ENCODE measurements around the gene SIX3. TPM values are rescaled to one million over a fixed set of nuclear protein-coding genes. Genes with fewer than 3 reads are reported as not detected.

The SIX3 gene
- total and polyA plus RNA-seq, 7 donors = not detected

DNA sequence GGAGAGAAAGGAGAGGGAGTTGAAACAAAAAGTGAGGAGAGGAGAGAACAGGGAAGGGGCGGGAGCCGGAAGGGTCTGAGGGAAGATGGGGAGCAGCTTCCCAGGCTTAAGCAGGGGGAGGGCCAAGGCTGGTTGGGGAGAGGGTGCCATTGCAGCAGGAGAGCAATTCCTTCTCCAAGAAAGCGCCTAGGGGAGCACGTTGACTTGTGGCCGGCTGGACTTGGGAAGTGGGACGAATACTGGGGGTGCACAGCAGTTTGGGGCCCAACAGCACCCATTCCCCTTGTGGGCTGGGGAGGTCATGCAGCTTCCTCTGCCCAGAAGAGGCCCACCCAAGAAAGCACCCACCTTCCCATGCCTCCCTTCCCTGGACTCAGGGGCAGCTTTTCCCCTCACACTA, 9.6 kb downstream of the SIX3 start:
- H3K27ac ChIP-seq = no peak overlapping the region
- WGBS, 2 donors = 73 to 88% methylated on average over 6 of the region's 6 CpGs
- no peak for TF ChIP-seq EP300 (IDR thresholded peaks at IDR 0.05)
- no peak for TF ChIP-seq POLR2A (IDR thresholded peaks at IDR 0.05)
- TF ChIP-seq, protein P1, sequence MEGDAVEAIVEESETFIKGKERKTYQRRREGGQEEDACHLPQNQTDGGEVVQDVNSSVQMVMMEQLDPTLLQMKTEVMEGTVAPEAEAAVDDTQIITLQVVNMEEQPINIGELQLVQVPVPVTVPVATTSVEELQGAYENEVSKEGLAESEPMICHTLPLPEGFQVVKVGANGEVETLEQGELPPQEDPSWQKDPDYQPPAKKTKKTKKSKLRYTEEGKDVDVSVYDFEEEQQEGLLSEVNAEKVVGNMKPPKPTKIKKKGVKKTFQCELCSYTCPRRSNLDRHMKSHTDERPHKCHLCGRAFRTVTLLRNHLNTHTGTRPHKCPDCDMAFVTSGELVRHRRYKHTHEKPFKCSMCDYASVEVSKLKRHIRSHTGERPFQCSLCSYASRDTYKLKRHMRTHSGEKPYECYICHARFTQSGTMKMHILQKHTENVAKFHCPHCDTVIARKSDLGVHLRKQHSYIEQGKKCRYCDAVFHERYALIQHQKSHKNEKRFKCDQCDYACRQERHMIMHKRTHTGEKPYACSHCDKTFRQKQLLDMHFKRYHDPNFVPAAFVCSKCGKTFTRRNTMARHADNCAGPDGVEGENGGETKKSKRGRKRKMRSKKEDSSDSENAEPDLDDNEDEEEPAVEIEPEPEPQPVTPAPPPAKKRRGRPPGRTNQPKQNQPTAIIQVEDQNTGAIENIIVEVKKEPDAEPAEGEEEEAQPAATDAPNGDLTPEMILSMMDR (IDR thresholded peaks at IDR 0.05) = no peak
- TF ChIP-seq POLR2AphosphoS5 (IDR thresholded peaks at IDR 0.05) = no peak
- H3K36me3 ChIP-seq = no peaks in the 10 kb centered on the region
- no peaks in the 10 kb centered on the region for H3K9me3 ChIP-seq
- intact Hi-C loops (cut with DNase I) = loop anchor here (10.0 kb wide), 1 partner anchor 706 kb away; no protein-coding TSS in a partner anchor
- peaks cover 0 to 46% (median 35%) of the 10 kb centered on the region in 4 donors for H3K4me1 ChIP-seq
- DNase-seq = no peak
- no peak overlapping the region for H3K4me3 ChIP-seq
- H3K27me3 ChIP-seq = peaks cover 32 to 95% (median 89%) of the 10 kb centered on the region in 3 donors

DNA sequence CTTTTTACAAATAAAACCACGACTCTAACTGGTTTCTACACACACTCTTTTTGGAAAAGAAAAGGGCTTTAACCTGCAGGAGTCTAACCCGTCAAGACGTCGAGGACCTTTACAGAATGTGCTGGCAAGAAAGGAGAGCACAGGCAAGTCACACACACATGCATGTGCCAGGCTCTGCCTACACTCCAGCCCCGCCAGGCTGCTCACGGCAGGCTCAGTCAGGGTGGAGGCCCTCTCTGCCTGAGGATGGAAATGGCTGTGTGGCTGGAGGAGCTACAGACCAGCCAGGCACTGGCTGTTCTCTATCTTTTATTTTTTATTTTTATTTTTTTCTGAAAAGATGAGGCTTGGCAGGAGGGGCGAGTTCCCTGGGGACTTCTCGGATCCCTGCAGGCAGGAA, 10.2 kb downstream of the SIX3 start:
- Histone ChIP-seq H3K27me3 (peaks cover 32 to 95% (median 83%) of the 10 kb centered on the region in 3 donors), H3K4me3 (peak overlapping the region in 3 of 4 donors; percentile 6 to 38 (median 37))

DNA sequence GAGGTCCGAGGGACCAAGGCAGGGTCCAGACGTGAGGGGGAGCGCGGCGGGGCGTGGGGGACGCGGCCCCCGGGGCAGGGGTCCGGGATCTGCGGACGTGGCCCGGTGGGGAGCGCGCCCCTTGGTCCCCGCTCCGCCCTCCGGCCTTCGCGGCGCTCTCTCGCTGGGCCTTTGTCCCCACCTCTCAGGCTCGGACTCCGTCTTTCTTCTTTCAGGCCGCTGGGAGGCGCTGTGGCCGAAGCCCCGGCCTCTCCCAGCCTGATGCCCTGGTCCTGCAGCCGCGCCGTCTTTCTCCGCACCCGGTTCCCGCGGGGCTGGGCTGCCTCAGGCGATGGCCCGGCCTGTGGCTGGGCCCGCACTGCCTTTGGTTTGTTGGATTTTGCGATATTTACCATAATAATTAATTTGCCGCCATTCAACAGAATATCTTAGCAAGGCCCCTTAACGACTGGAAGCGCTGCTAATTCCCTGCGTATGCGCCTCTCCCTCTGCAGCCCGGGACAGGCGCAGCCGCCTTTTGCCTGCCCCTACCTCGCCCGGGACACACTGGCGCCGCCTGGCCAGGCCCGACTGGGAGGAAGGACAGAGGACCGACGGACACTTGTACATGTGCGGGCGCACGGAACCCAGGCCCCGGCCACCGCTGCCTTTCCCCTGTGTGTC, 10.8 kb downstream of the SIX3 start:
- peak overlapping the region in 3 of 4 donors; percentile 6 to 38 (median 37) for H3K4me3 ChIP-seq
- no peak overlapping the region for H3K27ac ChIP-seq
- DNase-seq = no peak
- TF ChIP-seq, protein P1 (IDR thresholded peaks at IDR 0.05) = peak in 1 of 4 experiments; percentile 47
- TF ChIP-seq POLR2A (IDR thresholded peaks at IDR 0.05) = no peak
- H3K9me3 ChIP-seq = no peaks in the 10 kb centered on the region
- H3K36me3 ChIP-seq = no peaks in the 10 kb centered on the region
- 2 to 3% methylated on average over 59 of the region's 59 CpGs for WGBS, 2 donors
- H3K27me3 ChIP-seq = peaks cover 32 to 96% (median 78%) of the 10 kb centered on the region in 3 donors
- intact Hi-C loops (cut with DNase I) = loop anchor here (10.0 kb wide), 1 partner anchor 707 kb away; no protein-coding TSS in a partner anchor
- H3K4me1 ChIP-seq = peaks cover 0 to 46% (median 35%) of the 10 kb centered on the region in 4 donors

More for the DNA sequence above, 10.2 kb downstream of the SIX3 start:
- H3K4me1 ChIP-seq = peaks cover 0 to 46% (median 35%) of the 10 kb centered on the region in 4 donors
- intact Hi-C loops (cut with DNase I) = loop anchor here (10.0 kb wide), 1 partner anchor 707 kb away; no protein-coding TSS in a partner anchor
- H3K36me3 ChIP-seq = no peaks in the 10 kb centered on the region
- WGBS, 2 donors = 46 to 66% methylated on average over 8 of the region's 8 CpGs
- H3K9me3 ChIP-seq = no peaks in the 10 kb centered on the region
- TF ChIP-seq, protein P1 (IDR thresholded peaks at IDR 0.05) = no peak
- no peak for TF ChIP-seq EP300 (IDR thresholded peaks at IDR 0.05)
- no peak for TF ChIP-seq POLR2AphosphoS5 (IDR thresholded peaks at IDR 0.05)
- TF ChIP-seq POLR2A (IDR thresholded peaks at IDR 0.05) = no peak
- H3K27ac ChIP-seq = no peak overlapping the region
- no peak for DNase-seq

DNA sequence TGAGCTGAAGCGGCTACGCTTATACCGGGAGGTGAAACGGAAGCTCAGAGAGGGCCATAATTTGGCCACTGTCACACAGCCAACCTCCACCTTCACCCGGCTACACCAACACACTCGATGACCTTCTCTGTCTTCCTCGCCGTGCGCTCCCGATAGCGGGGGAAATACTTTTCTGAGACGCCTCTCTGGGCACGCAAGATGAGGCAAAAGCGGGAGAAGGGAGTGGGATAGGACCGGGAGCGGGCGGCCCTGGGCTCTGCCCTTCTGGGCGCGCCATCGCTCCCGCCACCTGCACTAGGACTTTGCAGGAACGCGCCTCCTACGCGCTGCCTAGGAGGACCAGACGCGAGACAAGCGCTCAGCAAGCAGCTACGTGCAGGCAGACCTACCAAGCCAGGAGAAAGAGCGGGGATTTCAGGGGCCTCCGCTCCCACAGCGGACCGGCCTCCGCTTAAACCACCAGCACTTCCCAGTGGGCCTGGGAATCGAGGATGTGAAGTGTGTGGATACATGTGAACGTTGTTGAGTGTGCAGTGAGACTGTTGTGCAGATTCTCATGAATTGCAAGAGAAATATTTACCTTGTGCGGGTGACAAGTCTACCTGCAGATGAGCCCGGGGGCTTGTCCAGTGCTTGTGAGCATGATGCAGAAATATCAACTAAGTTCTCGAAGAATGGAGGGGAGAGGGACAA, 11.4 kb downstream of the SIX3 start:
- intact Hi-C loops (cut with DNase I) = loop anchor here (10.0 kb wide), 1 partner anchor 708 kb away; no protein-coding TSS in a partner anchor
- Histone ChIP-seq H3K4me3 (peak overlapping the region in 3 of 4 donors; percentile 6 to 38 (median 37)), H3K27me3 (peaks cover 32 to 100% (median 75%) of the 10 kb centered on the region in 3 donors), H3K27ac (no peak overlapping the region), H3K4me1 (peaks cover 0 to 46% (median 35%) of the 10 kb centered on the region in 4 donors), H3K36me3 (no peaks in the 10 kb centered on the region), H3K9me3 (no peaks in the 10 kb centered on the region)
- TF ChIP-seq, protein P1 (IDR thresholded peaks at IDR 0.05) = no peak
- no peak for TF ChIP-seq EP300 (IDR thresholded peaks at IDR 0.05)
- WGBS, 2 donors = 5 to 7% methylated on average over 39 of the region's 39 CpGs
- DNase-seq = no peak
